Cerebellar nuclear complex (tissue), 1 donor: ENCODE data around the gene ZMIZ1.

Experiments used
- DNase-seq, 2 experiments: peaks; one replicate each; lab custom pipeline; 2025; lab: John Stamatoyannopoulos, UW

Gene ZMIZ1

GRCh38 chr10:79173582-79174262, 105.0 kb downstream of the ZMIZ1 start:
- DNase-seq = no peak

- no peak for DNase-seq
Observed at GRCh38 chr10:79176052-79176501, 107.3 kb downstream of the ZMIZ1 start.

- DNase-seq = no peak
Observed at GRCh38 chr10:79176949-79177602, 108.3 kb downstream of the ZMIZ1 start.

- DNase-seq = no peak
Observed at GRCh38 chr10:79178070-79178576, 109.4 kb downstream of the ZMIZ1 start.

GRCh38 chr10:79178614-79179163, 109.9 kb downstream of the ZMIZ1 start:
- DNase-seq = no peak

GRCh38 chr10:79179164-79179956, 110.6 kb downstream of the ZMIZ1 start:
- DNase-seq = no peak

- no peak for DNase-seq
Observed at GRCh38 chr10:79179957-79180309, 111.2 kb downstream of the ZMIZ1 start.

GRCh38 chr10:79180414-79181221, 111.9 kb downstream of the ZMIZ1 start:
- DNase-seq = no peak

GRCh38 chr10:79181227-79181626, 112.5 kb downstream of the ZMIZ1 start:
- DNase-seq = no peak

- DNase-seq = no peak
Observed at GRCh38 chr10:79181698-79182521, 113.1 kb downstream of the ZMIZ1 start.

- no peak for DNase-seq
Observed at GRCh38 chr10:79182781-79183467, 114.2 kb downstream of the ZMIZ1 start.

- DNase-seq = no peak
Observed at GRCh38 chr10:79183468-79183865, 114.7 kb downstream of the ZMIZ1 start.

- DNase-seq = no peak
Observed at GRCh38 chr10:79184145-79184625, 115.4 kb downstream of the ZMIZ1 start.

GRCh38 chr10:79184657-79185056, 115.9 kb downstream of the ZMIZ1 start:
- DNase-seq = no peak

GRCh38 chr10:79185067-79185774, 116.5 kb downstream of the ZMIZ1 start:
- no peak for DNase-seq

- no peak for DNase-seq
Observed at GRCh38 chr10:79185796-79186374, 117.1 kb downstream of the ZMIZ1 start.

- no peak for DNase-seq
Observed at GRCh38 chr10:79186486-79187120, 117.8 kb downstream of the ZMIZ1 start.
